D721Med (cell line): ENCODE results near the gene INPP4B.

Source experiments
- DNase-seq: peaks from one replicate; pipeline ENCODE4 v3.0.0; 2011; ENCODE audit warnings: low spot score; ENCODE audit not compliant: insufficient read length
- FAIRE-seq: peaks from 2 replicates; lab custom pipeline; 2011; peaks lifted over from hg19 to GRCh38; lab: Jason Lieb, UNC
- CTCF ChIP-seq: IDR thresholded peaks from 2 replicates; pipeline ENCODE4 v1.5.1; 2012; ENCODE audit warnings: mild to moderate bottlenecking, control low read depth; ENCODE audit not compliant: insufficient read depth; ENCODE audit errors: missing control alignments

INPP4B gene

DNA sequence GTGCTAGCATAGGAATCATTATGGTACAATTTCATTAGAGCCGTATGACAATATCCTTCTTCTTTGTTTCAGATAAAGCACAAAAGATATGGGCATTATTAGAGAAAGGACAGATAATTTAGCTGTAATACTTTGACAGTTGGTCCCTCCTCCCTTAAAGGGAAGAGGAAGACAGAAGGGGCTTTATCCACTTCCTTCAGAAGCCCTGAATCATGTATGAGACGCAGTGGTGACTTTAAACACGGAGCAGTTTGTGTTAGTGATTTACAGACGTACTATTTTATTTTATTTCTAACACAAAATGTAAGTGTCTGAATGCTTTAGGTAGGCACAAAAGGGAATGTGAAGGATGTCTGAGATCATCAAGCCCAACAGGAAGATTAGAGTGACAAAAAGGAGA, 742.1 kb downstream of the INPP4B start:
- DNase-seq, result no peak

DNA sequence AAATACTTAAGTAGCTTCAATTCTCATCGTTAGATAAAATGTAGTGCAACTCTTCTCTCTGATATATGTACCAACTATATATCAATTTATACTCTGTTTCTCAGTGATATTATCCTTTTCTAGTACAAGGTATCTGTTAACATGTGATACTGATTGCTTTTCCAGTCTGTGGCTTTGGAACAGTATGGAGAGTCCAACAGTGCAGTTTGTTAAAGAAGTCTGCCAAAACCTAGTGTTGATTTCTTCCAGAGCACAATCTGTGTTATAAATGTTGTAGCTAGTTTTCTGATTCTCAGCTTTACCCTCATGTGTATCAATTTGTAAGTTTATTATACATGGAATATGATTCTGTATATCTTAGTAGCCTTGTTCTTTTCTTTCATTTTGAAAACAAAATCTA, 744.7 kb downstream of the INPP4B start:
- no peak for DNase-seq
- TF ChIP-seq CTCF, result no peak
- FAIRE-seq, result no peak

More for the DNA sequence above, 742.1 kb downstream of the INPP4B start:
- FAIRE-seq, result no peak
- no peak for TF ChIP-seq CTCF

DNA sequence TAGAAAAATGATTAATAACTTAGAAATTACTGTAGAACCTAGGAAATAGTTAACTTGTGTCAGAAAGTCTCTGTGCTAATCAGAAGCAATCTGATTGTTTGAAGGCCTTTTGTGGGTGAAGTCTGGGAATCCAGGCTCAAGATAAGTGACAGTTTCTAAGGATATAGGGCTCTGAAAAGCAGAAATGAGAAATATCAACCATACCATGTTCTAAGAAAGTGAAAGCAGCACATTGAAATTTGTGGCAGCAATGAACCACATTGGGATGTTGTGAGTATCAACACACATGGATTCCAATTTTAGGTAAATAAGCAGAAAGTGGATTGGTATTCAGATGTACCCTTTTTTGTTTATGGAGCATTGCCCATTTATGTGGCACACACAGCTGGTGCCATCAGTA, 745.2 kb downstream of the INPP4B start:
- no peak for FAIRE-seq
- no peak for TF ChIP-seq CTCF

GRCh38 chr4:142098900-142099545, 747.1 kb downstream of the INPP4B start:
- FAIRE-seq, result no peak
- DNase-seq, result no peak
- TF ChIP-seq CTCF, result no peak

More for the DNA sequence above, 745.2 kb downstream of the INPP4B start:
- no peak for DNase-seq

DNA sequence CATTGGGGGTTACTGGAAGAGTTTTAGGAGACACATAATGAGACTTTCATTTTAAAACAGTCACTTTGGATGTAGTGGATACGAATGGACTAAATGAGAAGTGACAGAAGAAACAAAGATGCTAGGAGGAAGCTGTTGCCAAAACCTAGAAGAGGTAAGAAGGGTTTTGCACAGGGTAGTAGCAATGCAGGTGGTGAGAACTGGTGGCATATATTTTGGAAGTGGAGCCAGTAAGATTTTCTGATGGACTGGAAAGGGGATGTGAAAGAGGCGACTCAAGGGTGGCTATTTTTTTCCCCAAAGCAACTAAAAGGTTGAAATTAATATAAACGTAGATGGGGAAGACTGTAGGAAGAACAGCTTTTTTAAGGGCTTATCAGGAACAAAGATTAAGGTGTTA, 747.7 kb downstream of the INPP4B start:
- no peak for TF ChIP-seq CTCF
- DNase-seq, result no peak
- no peak for FAIRE-seq

GRCh38 chr4:142097015-142097414, 749.1 kb downstream of the INPP4B start:
- no peak for TF ChIP-seq CTCF
- DNase-seq (no peak), FAIRE-seq (no peak)

- no peak for TF ChIP-seq CTCF
- FAIRE-seq (peak; percentile 77), DNase-seq (no peak)
Measured at GRCh38 chr4:142095886-142096605, 750.1 kb downstream of the INPP4B start.
